Mesodermal cell (in vitro differentiated cells): ENCODE data around the gene TRPM5.

ENCODE experiments used
- H3K27ac ChIP-seq: 2 replicates; pipeline ENCODE4 v1.7.0; 2013; ENCODE audit warnings: mild to moderate bottlenecking, low read depth, low read length, moderate library complexity; ENCODE audit not compliant: severe bottlenecking
- H3K36me3 ChIP-seq: 2 replicates; pipeline ENCODE4 v1.7.1; 2013; ENCODE audit warnings: mild to moderate bottlenecking, low read length, moderate library complexity; ENCODE audit not compliant: control insufficient read depth, insufficient read depth
- H3K4me1 ChIP-seq: one replicate; pipeline ENCODE4 v1.7.1; 2013; ENCODE audit warnings: mild to moderate bottlenecking, low read length; ENCODE audit not compliant: insufficient read depth, control insufficient read depth, poor library complexity, severe bottlenecking
- H3K4me3 ChIP-seq: 2 replicates; pipeline ENCODE4 v1.7.0; 2013; ENCODE audit warnings: low read length, control low read depth, mild to moderate bottlenecking; ENCODE audit not compliant: insufficient read depth, poor library complexity, severe bottlenecking; ENCODE audit errors: extremely low read depth
- H3K9me3 ChIP-seq: 2 replicates; pipeline ENCODE4 v1.7.1; 2013; ENCODE audit warnings: mild to moderate bottlenecking, low read length, moderate library complexity; ENCODE audit not compliant: control insufficient read depth
- WGBS, 2 experiments: methylation state at CpG; one replicate each; pipeline ENCODE4 v1.1.5; 2013; ENCODE audit warnings: missing lambda C conversion rate in 2 of 2; ENCODE audit not compliant: insufficient coverage in 2 of 2; 5-methylcytosine and 5-hydroxymethylcytosine counted together

Gene TRPM5

GRCh38 chr11:2398664-2399355, 45.5 kb downstream of the TRPM5 start:
- peaks cover 16% of the 10 kb centered on the region for H3K4me1 ChIP-seq
- peak overlapping the region; percentile 52 for H3K4me3 ChIP-seq
- H3K36me3 ChIP-seq: peaks cover 63% of the 10 kb centered on the region
- no peaks in the 10 kb centered on the region for H3K9me3 ChIP-seq
- peak overlapping the region; percentile 98 for H3K27ac ChIP-seq
- 89 to 100% methylated on average over 1 to 4 of the region's 7 CpGs for WGBS, 2 experiments

- Histone ChIP-seq H3K4me3 (no peak overlapping the region), H3K27ac (no peak overlapping the region), H3K36me3 (peaks cover 65% of the 10 kb centered on the region), H3K4me1 (peaks cover 14% of the 10 kb centered on the region), H3K9me3 (no peaks in the 10 kb centered on the region)
- WGBS, 2 experiments: 89 to 91% methylated on average over 11 to 12 of the region's 12 CpGs
Observed at GRCh38 chr11:2397005-2397404, 47.3 kb downstream of the TRPM5 start.

GRCh38 chr11:2396471-2396870, 47.8 kb downstream of the TRPM5 start:
- H3K36me3 ChIP-seq: peaks cover 63% of the 10 kb centered on the region
- 96 to 97% methylated on average over 22 to 26 of the region's 26 CpGs for WGBS, 2 experiments

GRCh38 chr11:2395856-2396255, 48.5 kb downstream of the TRPM5 start:
- no peak overlapping the region for H3K27ac ChIP-seq
- H3K9me3 ChIP-seq: no peaks in the 10 kb centered on the region
- H3K4me1 ChIP-seq: peaks cover 9% of the 10 kb centered on the region
- peaks cover 63% of the 10 kb centered on the region for H3K36me3 ChIP-seq
- 96 to 98% methylated on average over 6 to 9 of the region's 17 CpGs for WGBS, 2 experiments
- H3K4me3 ChIP-seq: no peak overlapping the region

More at GRCh38 chr11:2396471-2396870, 47.8 kb downstream of the TRPM5 start:
- peaks cover 10% of the 10 kb centered on the region for H3K4me1 ChIP-seq
- no peak overlapping the region for H3K27ac ChIP-seq
- no peak overlapping the region for H3K4me3 ChIP-seq
- H3K9me3 ChIP-seq: no peaks in the 10 kb centered on the region

- Histone ChIP-seq H3K4me1 (peaks cover 13% of the 10 kb centered on the region), H3K9me3 (no peaks in the 10 kb centered on the region), H3K27ac (no peak overlapping the region), H3K36me3 (peaks cover 63% of the 10 kb centered on the region), H3K4me3 (no peak overlapping the region)
- WGBS, 2 experiments: 97 to 99% methylated on average over 21 to 25 of the region's 26 CpGs
Observed at GRCh38 chr11:2395211-2395730, 49.0 kb downstream of the TRPM5 start.

- Histone ChIP-seq H3K4me3 (no peak overlapping the region), H3K36me3 (peaks cover 62% of the 10 kb centered on the region), H3K27ac (no peak overlapping the region), H3K4me1 (peaks cover 12% of the 10 kb centered on the region), H3K9me3 (no peaks in the 10 kb centered on the region)
- WGBS, 2 experiments: 90 to 96% methylated on average over 5 to 7 of the region's 8 CpGs
Observed at GRCh38 chr11:2394818-2395105, 49.6 kb downstream of the TRPM5 start.
